Left ventricle myocardium inferior (tissue), 1 donor: ENCODE measurements around the gene EPB41L1. TPM values are rescaled to one million over a fixed set of nuclear protein-coding genes. Genes with fewer than 3 reads are reported as not detected.

Experiments used
- DNase-seq: peaks from one replicate; pipeline ENCODE4 v3.0.0-alpha.2; 2020
- H3K27ac ChIP-seq: fragments of 200-600 bp; replicated peaks from 2 replicates; pipeline ENCODE4 v1.8.0; 2021
- H3K27me3 ChIP-seq: fragments of 200-600 bp; 2 replicates; pipeline ENCODE4 v1.8.0; 2021; ENCODE audit warnings: low read depth
- H3K36me3 ChIP-seq: fragments of 200-600 bp; 2 replicates; pipeline ENCODE4 v1.8.0; 2021
- H3K4me1 ChIP-seq: fragments of 200-600 bp; 2 replicates; pipeline ENCODE4 v1.8.0; 2021
- H3K4me3 ChIP-seq: fragments of 200-600 bp; 2 replicates; pipeline ENCODE4 v1.8.0; 2021; ENCODE audit warnings: mild to moderate bottlenecking, moderate library complexity
- H3K9me3 ChIP-seq: fragments of 200-600 bp; replicated peaks from 2 replicates; pipeline ENCODE4 v1.8.0; 2021
- CTCF ChIP-seq: fragments of 200-600 bp; IDR thresholded peaks from 2 replicates; pipeline ENCODE4 v1.8.0; 2021; ENCODE audit warnings: antibody characterized with exemption, mild to moderate bottlenecking, borderline replicate concordance
- intact Hi-C: fragments of 100-400 bp; cut with micrococcal nuclease; formaldehyde crosslinking; loops from one replicate; pipeline ENCODE4 v1.11.0; 2022
- total RNA-seq: library from RNA; stranded (reverse); fragmentation: NEBNext Ultra II Directional; extraction: Animal tissue kit (Norgen Biotek cat#: 25700); gene quantifications from one replicate; pipeline ENCODE4 v1.2.1, GENCODE V29; 2021
- donor health status: DM: no; HTN: yes; CAD: no; lungs with severe emphysema.

EPB41L1 gene
- total RNA-seq, 1 donor from 2014 or later: 14.6 TPM

GRCh38 chr20:36150489-36150846 lies 4.1 kb upstream of the EPB41L1 start:
- H3K27ac ChIP-seq: peak overlapping the region; percentile 87
- no peak for DNase-seq
- intact Hi-C loops: no loop called here

GRCh38 chr20:36150847-36151539 lies 3.5 kb upstream of the EPB41L1 start:
- no peak for TF ChIP-seq CTCF
- no peaks in the 10 kb centered on the region for H3K36me3 ChIP-seq
- no peaks in the 10 kb centered on the region for H3K9me3 ChIP-seq
- DNase-seq: no peak
- H3K27me3 ChIP-seq: no peaks in the 10 kb centered on the region
- H3K4me3 ChIP-seq: no peak overlapping the region
- intact Hi-C loops: no loop called here
- H3K4me1 ChIP-seq: peaks cover 80% of the 10 kb centered on the region
- H3K27ac ChIP-seq: peak overlapping the region; percentile 87

More at GRCh38 chr20:36150489-36150846, 4.1 kb upstream of the EPB41L1 start:
- H3K9me3 ChIP-seq: no peaks in the 10 kb centered on the region
- no peaks in the 10 kb centered on the region for H3K36me3 ChIP-seq
- no peak for TF ChIP-seq CTCF
- no peaks in the 10 kb centered on the region for H3K27me3 ChIP-seq
- H3K4me1 ChIP-seq: peaks cover 80% of the 10 kb centered on the region
- H3K4me3 ChIP-seq: no peak overlapping the region

GRCh38 chr20:36152261-36152660 lies 2.3 kb upstream of the EPB41L1 start:
- peak; percentile 52 for DNase-seq
- H3K27me3 ChIP-seq: no peaks in the 10 kb centered on the region
- no peak overlapping the region for H3K4me3 ChIP-seq
- intact Hi-C loops: no loop called here
- no peak for TF ChIP-seq CTCF
- peak overlapping the region; percentile 87 for H3K27ac ChIP-seq
- H3K9me3 ChIP-seq: no peaks in the 10 kb centered on the region
- no peaks in the 10 kb centered on the region for H3K36me3 ChIP-seq
- peaks cover 80% of the 10 kb centered on the region for H3K4me1 ChIP-seq

GRCh38 chr20:36153204-36153603 lies 1.3 kb upstream of the EPB41L1 start:
- no peak for TF ChIP-seq CTCF
- H3K36me3 ChIP-seq: no peaks in the 10 kb centered on the region
- intact Hi-C loops: no loop called here
- DNase-seq: no peak
- H3K4me1 ChIP-seq: peaks cover 70% of the 10 kb centered on the region
- H3K27ac ChIP-seq: peak overlapping the region; percentile 87
- H3K27me3 ChIP-seq: no peaks in the 10 kb centered on the region
- no peak overlapping the region for H3K4me3 ChIP-seq
- H3K9me3 ChIP-seq: no peaks in the 10 kb centered on the region

- Histone ChIP-seq H3K27ac (peak overlapping the region; percentile 87), H3K36me3 (no peaks in the 10 kb centered on the region), H3K4me3 (peak overlapping the region; percentile 77), H3K9me3 (no peaks in the 10 kb centered on the region), H3K4me1 (peaks cover 62% of the 10 kb centered on the region), H3K27me3 (no peaks in the 10 kb centered on the region)
- peak; percentile 93 for DNase-seq
- no peak for TF ChIP-seq CTCF
- intact Hi-C loops: no loop called here
These were observed 522 bp upstream of the EPB41L1 start for GRCh38 chr20:36153736-36154699.
